Fibroblast of lung (primary cell): ENCODE results near the gene CDNF.

Source experiments
- CTCF ChIP-seq, 2 donors: IDR thresholded peaks in 1 of 2; conservative IDR thresholded peaks in 1 of 2; 1 replicate in 1 of 2; 2 replicates in 1 of 2; pipeline ENCODE4 v1.5.1; 2011 to 2012; ENCODE audit warnings: low read length in 2 of 2, control low read depth in 1 of 2, inconsistent platforms in 1 of 2, low read depth in 1 of 2, mild to moderate bottlenecking in 1 of 2
- EZH2 ChIP-seq: IDR thresholded peaks from 2 replicates; pipeline ENCODE4 v1.5.1; 2012; ENCODE audit warnings: low read length, control low read depth, mild to moderate bottlenecking; ENCODE audit errors: missing control alignments

GRCh38 chr10:14801723-14802122, 36.1 kb downstream of the CDNF start:
- TF ChIP-seq CTCF (conservative IDR thresholded peaks at IDR 0.05 in 1 of 2, IDR thresholded peaks at IDR 0.05 in 1 of 2; ENCODE audit: low read depth in 1 of 2, low read length in 2 of 2) (peak; percentile 4 to 18), EZH2 (no peak)
